Endothelial cell of umbilical vein (primary cell): ENCODE measurements around the gene CACNA2D2. TPM values are rescaled to one million over a fixed set of nuclear protein-coding genes. Genes with fewer than 3 reads are reported as not detected.

Experiments used
- BruUV-seq: library from RNA; stranded (reverse); fragments of 400-500 nt; replicated peaks from 2 replicates; lab custom pipeline; 2021; lab: Mats Ljungman, UMichigan
- CTCF ChIA-PET: fragments of 300-600, 350-600 bp; sonication (Branson Sonifier 250); formaldehyde crosslinking; loops from one replicate; lab custom pipeline; 2021; ENCODE audit warnings: antibody characterized with exemption, inconsistent platforms; lab: Charles Lee
- POLR2A ChIA-PET: fragments of 300-600, 350-600 bp; sonication (Branson Sonifier 250); formaldehyde crosslinking; loops from one replicate; lab custom pipeline; 2021; ENCODE audit warnings: antibody characterized with exemption, inconsistent platforms; lab: Charles Lee
- DNase-seq: peaks from one replicate; pipeline ENCODE4 v3.0.0-alpha.2; 2011; ENCODE audit warnings: low read depth, low spot score
- FAIRE-seq: peaks from 2 replicates; lab custom pipeline; 2011; peaks lifted over from hg19 to GRCh38; lab: Jason Lieb, UNC
- H2AFZ ChIP-seq: 2 replicates; pipeline ENCODE4 v1.6.0; 2012; ENCODE audit warnings: low read depth, low read length, control low read depth, inconsistent platforms
- H3K27ac ChIP-seq: 2 replicates; pipeline ENCODE4 v1.5.1; 2011; ENCODE audit warnings: low read depth, mild to moderate bottlenecking, control low read depth, low read length, moderate library complexity; ENCODE audit not compliant: insufficient read depth
- H3K27me3 ChIP-seq, 2 experiments: 2 replicates each; pipeline versions ENCODE4 v1.6.0 to v1.6.1; 2011; ENCODE audit warnings: low read length in 2 of 2, mixed read lengths in 1 of 2; ENCODE audit not compliant: control insufficient read depth in 2 of 2, insufficient read depth in 2 of 2
- H3K36me3 ChIP-seq, 2 experiments: 2 replicates in 1 of 2; 3 replicates in 1 of 2; pipeline ENCODE4 v1.5.1; 2011; ENCODE audit warnings: low read length in 2 of 2, mild to moderate bottlenecking in 1 of 2, moderate library complexity in 1 of 2; ENCODE audit not compliant: control insufficient read depth in 2 of 2, insufficient read depth in 2 of 2; ENCODE audit errors: extremely low read depth in 1 of 2
- H3K4me1 ChIP-seq: 3 replicates; pipeline ENCODE4 v1.5.1; 2011; ENCODE audit warnings: mild to moderate bottlenecking, low read length; ENCODE audit not compliant: control insufficient read depth, insufficient read depth; ENCODE audit errors: extremely low read depth
- H3K4me2 ChIP-seq: 2 replicates; pipeline ENCODE4 v1.6.1; 2011; ENCODE audit warnings: low read length, control low read depth, mixed read lengths; ENCODE audit not compliant: insufficient read depth
- H3K4me3 ChIP-seq, 3 experiments: fragments of 200-600 bp in 1 of 3; sonication (generic), shearing (Covaris generic) in 1 of 3; replicated peaks in 1 of 3; 2 replicates each; pipeline ENCODE4 v1.5.1; 2011 to 2016; ENCODE audit warnings: control low read depth in 3 of 3, low read length in 3 of 3, mild to moderate bottlenecking in 2 of 3, inconsistent platforms in 1 of 3, low read depth in 1 of 3, moderate library complexity in 1 of 3; ENCODE audit not compliant: insufficient read depth in 1 of 3
- H3K79me2 ChIP-seq: 2 replicates; pipeline ENCODE4 v1.6.0; 2012; ENCODE audit warnings: low read length, inconsistent platforms; ENCODE audit not compliant: control insufficient read depth, insufficient read depth
- H3K9ac ChIP-seq: replicated peaks from 2 replicates; pipeline ENCODE3; 2011; ENCODE audit warnings: low read length, control low read depth; ENCODE audit not compliant: insufficient read depth; ENCODE audit errors: extremely low read depth
- H3K9me1 ChIP-seq: replicated peaks from 3 replicates; pipeline ENCODE4 v1.6.0; 2011; ENCODE audit warnings: mild to moderate bottlenecking, low read length; ENCODE audit not compliant: control insufficient read depth, insufficient read depth; ENCODE audit errors: extremely low read depth
- H3K9me3 ChIP-seq: replicated peaks from 2 replicates; pipeline ENCODE4 v1.5.1; 2012; ENCODE audit warnings: low read length, inconsistent platforms; ENCODE audit not compliant: control insufficient read depth, insufficient read depth
- H4K20me1 ChIP-seq: replicated peaks from 2 replicates; pipeline ENCODE3; 2011; ENCODE audit warnings: mild to moderate bottlenecking, low read length; ENCODE audit not compliant: control insufficient read depth, insufficient read depth; ENCODE audit errors: extremely low read depth
- CTCF ChIP-seq, 2 donors: IDR thresholded peaks; 1 replicate in 1 of 2; 2 replicates in 1 of 2; pipeline ENCODE4 v1.5.1; 2011; ENCODE audit warnings: low read length in 2 of 2, mild to moderate bottlenecking in 2 of 2, moderate library complexity in 2 of 2, control low read depth in 1 of 2, inconsistent platforms in 1 of 2, low read depth in 1 of 2; ENCODE audit not compliant: insufficient read depth in 1 of 2; ENCODE audit errors: extremely low read depth in 1 of 2
- EZH2 ChIP-seq: IDR thresholded peaks from 2 replicates; pipeline ENCODE4 v1.6.1; 2012; ENCODE audit warnings: borderline replicate concordance, low read depth, mild to moderate bottlenecking, moderate library complexity, low read length, inconsistent platforms; ENCODE audit not compliant: severe bottlenecking
- FOS ChIP-seq: IDR thresholded peaks from 2 replicates; pipeline ENCODE4 v1.6.1; 2011; ENCODE audit warnings: mild to moderate bottlenecking, low read length, moderate library complexity, borderline replicate concordance; ENCODE audit not compliant: insufficient read depth
- GATA2 ChIP-seq: IDR thresholded peaks from 2 replicates; pipeline ENCODE4 v1.7.0; 2011; ENCODE audit warnings: low read depth, mild to moderate bottlenecking, moderate library complexity, mixed read lengths, low read length; ENCODE audit not compliant: insufficient read length, insufficient read depth
- JUN ChIP-seq: IDR thresholded peaks from 2 replicates; pipeline ENCODE4 v1.6.1; 2011; ENCODE audit warnings: borderline replicate concordance, low read depth; ENCODE audit not compliant: insufficient read length, insufficient read depth
- MAX ChIP-seq: IDR thresholded peaks from 2 replicates; pipeline ENCODE4 v1.6.1; 2011; ENCODE audit not compliant: insufficient read depth, insufficient read length
- MYC ChIP-seq: IDR thresholded peaks from one replicate; pipeline ENCODE4 v1.6.1; 2011; ENCODE audit warnings: mild to moderate bottlenecking, low read depth, low read length
- POLR2A ChIP-seq: IDR thresholded peaks from 2 replicates; pipeline ENCODE4 v1.6.1; 2012; ENCODE audit warnings: low read depth, mild to moderate bottlenecking, control low read depth, low read length
- POLR2AphosphoS5 ChIP-seq: IDR thresholded peaks from 2 replicates; pipeline ENCODE4 v1.6.1; 2012; ENCODE audit warnings: low read depth, mild to moderate bottlenecking, control low read depth, low read length, moderate library complexity; ENCODE audit not compliant: insufficient read depth
- dilution Hi-C: fragments of 300-500 bp; cut with MboI; formaldehyde crosslinking; loops from one replicate; pipeline ENCODE4 v1.15.0; 2019; ENCODE audit warnings: low sequenced_read_pairs; ENCODE audit not compliant: extremely low pct_ligation_motif_present
- intact Hi-C: fragments of 100-400 bp; cut with micrococcal nuclease; formaldehyde crosslinking; loops from one replicate; pipeline ENCODE4 v1.10.0; 2022
- polyA plus RNA-seq, 4 experiments: library from polyadenylated mRNA; depleted of rRNA in 3 of 4; stranded (reverse) in 3 of 4; unstranded in 1 of 4; fragments of >200 nt; gene quantifications; 2 replicates each; pipeline versions ENCODE4 v1.2.1 to v1.2.3, GENCODE V29; 2011 to 2012; ENCODE audit warnings: missing spikeins in 1 of 4
- total RNA-seq: library from RNA; stranded (reverse); gene quantifications from 2 replicates; pipeline ENCODE4 v1.2.3, GENCODE V29; 2021

Gene CACNA2D2
- total and polyA plus RNA-seq, 2 donors (not counting 3 experiments of a cell fraction or from before 2014, with no cell fraction given) = 0.15 TPM; not detected in 1

GRCh38 chr3:50509715-50510114, 6.3 kb upstream of the CACNA2D2 start:
- Histone ChIP-seq H3K4me3 (no peak overlapping the region), H4K20me1 (no peaks in the 10 kb centered on the region), H3K27ac (no peak overlapping the region), H3K4me1 (no peaks in the 10 kb centered on the region), H3K4me2 (no peak overlapping the region), H3K79me2 (no peaks in the 10 kb centered on the region), H3K27me3 (peaks cover 7 to 9% of the 10 kb centered on the region in 2 experiments), H3K9ac (no peak overlapping the region), H2AFZ (no peak overlapping the region), H3K36me3 (no peaks in the 10 kb centered on the region), H3K9me1 (no peaks in the 10 kb centered on the region), H3K9me3 (no peaks in the 10 kb centered on the region)
- ChIA-PET CTCF (no interaction called here), POLR2A (no interaction called here)
- dilution Hi-C loops (no loop called here), intact Hi-C loops (no loop called here)
- TF ChIP-seq POLR2AphosphoS5 (no peak), JUN (no peak), POLR2A (no peak)
- no TSS peak for BruUV-seq
- DNase-seq (no peak), FAIRE-seq (no peak)

DNA sequence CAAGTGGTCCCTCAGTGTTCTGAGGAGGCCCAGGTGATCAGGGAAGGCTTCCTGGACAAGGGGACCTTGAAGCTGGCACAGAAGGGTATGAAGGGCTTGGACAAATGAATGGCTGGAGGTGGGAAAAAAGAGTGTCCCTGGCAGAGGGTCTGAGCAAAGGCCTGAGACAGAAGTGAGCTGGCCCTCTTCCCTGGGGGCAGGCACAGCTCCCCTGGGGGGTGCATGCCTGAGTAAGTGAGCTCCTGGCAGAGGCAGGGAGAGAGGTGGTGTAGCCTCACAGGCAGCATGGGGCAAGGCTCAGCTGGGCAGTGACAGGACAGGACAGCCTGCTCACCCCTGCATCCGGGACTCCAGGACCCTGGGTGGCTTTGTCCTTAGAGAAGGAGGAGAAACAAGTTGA, 5.4 kb upstream of the CACNA2D2 start:
- H3K4me3 ChIP-seq = no peak overlapping the region
- H3K36me3 ChIP-seq = no peaks in the 10 kb centered on the region
- no peak overlapping the region for H3K9ac ChIP-seq
- H3K79me2 ChIP-seq = no peaks in the 10 kb centered on the region
- no peak for TF ChIP-seq POLR2AphosphoS5
- TF ChIP-seq MYC = no peak
- TF ChIP-seq GATA2 = no peak
- TF ChIP-seq MAX = no peak
- TF ChIP-seq EZH2 = no peak
- TF ChIP-seq FOS = no peak
- no peak for TF ChIP-seq CTCF (IDR thresholded peaks at IDR 0.05; ENCODE audit: extremely low read depth in 1 of 2, insufficient read depth in 1 of 2, low read depth in 1 of 2, low read length in 2 of 2)
- no peak for TF ChIP-seq JUN
- no peak for TF ChIP-seq POLR2A
- peaks cover 16 to 18% of the 10 kb centered on the region in 2 experiments for H3K27me3 ChIP-seq
- dilution Hi-C loops (no loop called here), intact Hi-C loops (no loop called here)
- DNase-seq = no peak
- H2AFZ ChIP-seq = no peak overlapping the region
- no TSS peak for BruUV-seq
- no peaks in the 10 kb centered on the region for H4K20me1 ChIP-seq
- CTCF ChIA-PET = no interaction called here
- no peaks in the 10 kb centered on the region for H3K9me3 ChIP-seq
- no peaks in the 10 kb centered on the region for H3K4me1 ChIP-seq
- POLR2A ChIA-PET = no interaction called here
- H3K4me2 ChIP-seq = no peak overlapping the region
- H3K9me1 ChIP-seq = no peaks in the 10 kb centered on the region
- no peak overlapping the region for H3K27ac ChIP-seq
- no peak for FAIRE-seq
